K562 (cell line): Measurements from ENCODE around the gene CCDC137. TPM values are rescaled to one million over a fixed set of nuclear protein-coding genes. Genes with fewer than 3 reads are reported as not detected.

ENCODE experiments used
- CTBP1 ChIP-seq: fragments of 450-650 bp; IDR thresholded peaks from 2 replicates; pipeline ENCODE4 v1.6.1; 2016; ENCODE audit warnings: borderline replicate concordance
- E2F3 ChIP-seq: fragments of 250-450 bp; sonication (Bioruptor Pico); IDR thresholded peaks from 2 replicates; pipeline ENCODE4 v1.4.0; 2020; ENCODE audit warnings: mild to moderate bottlenecking
- ELF1 ChIP-seq: fragments of 200-800 bp; sonication (Bioruptor generic); IDR thresholded peaks from 2 replicates; pipeline ENCODE4 v1.6.1; 2016; ENCODE audit warnings: missing genetic modification characterization, missing compliant biosample characterization
- ELF4 ChIP-seq: fragments of 450-650 bp; formaldehyde crosslinking; IDR thresholded peaks from 2 replicates; pipeline ENCODE4 v1.4.0; 2022; ENCODE audit warnings: missing genetic modification characterization
- GABPB2 ChIP-seq: fragments of 250-450 bp; sonication (Bioruptor Pico); conservative IDR thresholded peaks from 2 replicates; pipeline ENCODE4 v1.5.1; 2021; ENCODE audit warnings: mild to moderate bottlenecking
- GTF2E2 ChIP-seq: fragments of 200-800 bp; sonication (Bioruptor generic); IDR thresholded peaks from 2 replicates; pipeline ENCODE4 v1.6.1; 2016; ENCODE audit warnings: missing genetic modification characterization, missing compliant biosample characterization
- HMBOX1 ChIP-seq: sonication (generic); IDR thresholded peaks from 2 replicates; pipeline ENCODE4 v1.6.1; 2016
- IRF1 ChIP-seq: sonication (generic); formaldehyde crosslinking; IDR thresholded peaks from 2 replicates; pipeline ENCODE4 v1.8.0; 2022; ENCODE audit warnings: missing genetic modification reagents, mild to moderate bottlenecking, borderline replicate concordance
- KDM2B ChIP-seq: fragments of 250-450 bp; sonication (Bioruptor Pico); IDR thresholded peaks from 2 replicates; pipeline ENCODE4 v1.8.0; 2021; ENCODE audit warnings: mild to moderate bottlenecking, moderate library complexity
- MCM3 ChIP-seq: fragments of 450-650 bp; IDR thresholded peaks from 2 replicates; pipeline ENCODE4 v1.6.1; 2016
- POLR2B ChIP-seq: fragments of 450-650 bp; IDR thresholded peaks from 2 replicates; pipeline ENCODE4 v1.6.1; 2018; ENCODE audit warnings: low read depth; ENCODE audit not compliant: partially characterized antibody
- POLR2H ChIP-seq: IDR thresholded peaks from 2 replicates; pipeline ENCODE4 v1.6.1; 2016; ENCODE audit warnings: missing genetic modification characterization, low read depth, mild to moderate bottlenecking, control low read depth, missing compliant biosample characterization, moderate library complexity
- PRPF4 ChIP-seq: fragments of 200-400 bp; formaldehyde crosslinking; IDR thresholded peaks from one replicate; pipeline ENCODE4 v1.6.1; 2017; ENCODE audit warnings: low read length, low read depth, mild to moderate bottlenecking; ENCODE audit not compliant: insufficient read depth, poor library complexity, severe bottlenecking
- RBM14 ChIP-seq: fragments of 200-400 bp; formaldehyde crosslinking; IDR thresholded peaks from 2 replicates; pipeline ENCODE4 v1.6.1; 2018; ENCODE audit warnings: low read depth, mild to moderate bottlenecking, low read length, moderate library complexity, borderline replicate concordance; ENCODE audit not compliant: insufficient read depth
- SAP30 ChIP-seq: fragments of 200-600 bp; sonication (generic); IDR thresholded peaks from 2 replicates; pipeline ENCODE4 v1.6.1; 2012; ENCODE audit warnings: borderline replicate concordance, low read depth, mild to moderate bottlenecking, moderate library complexity, low read length, control low read depth, inconsistent platforms; ENCODE audit not compliant: insufficient read depth, poor library complexity, severe bottlenecking
- SMAD2 ChIP-seq: fragments of 150-350 bp; IDR thresholded peaks from 2 replicates; pipeline ENCODE4 v1.6.1; 2014; ENCODE audit warnings: low read depth, mild to moderate bottlenecking, low read length
- SNIP1 ChIP-seq: fragments of 450-650 bp; IDR thresholded peaks from 2 replicates; pipeline ENCODE4 v1.7.1; 2017; ENCODE audit warnings: low read depth, mild to moderate bottlenecking
- SRSF7 ChIP-seq: fragments of 200-400 bp; formaldehyde crosslinking; optimal IDR thresholded peaks from 2 replicates; pipeline ENCODE3; 2017; ENCODE audit warnings: mild to moderate bottlenecking, low read depth, low read length
- ZFPM2 ChIP-seq: fragments of 250-450 bp; sonication (Bioruptor Pico); IDR thresholded peaks from 2 replicates; pipeline ENCODE4 v1.5.1; 2022; ENCODE audit warnings: mild to moderate bottlenecking
- ZNF764 ChIP-seq: fragments of 250-450 bp; sonication (Bioruptor Pico); IDR thresholded peaks from 2 replicates; pipeline ENCODE4 v1.4.0; 2020; ENCODE audit warnings: low read depth, mild to moderate bottlenecking, moderate library complexity
- ZNF830 ChIP-seq: fragments of 250-450 bp; sonication (Bioruptor Pico); IDR thresholded peaks from 2 replicates; pipeline ENCODE4 v1.5.0; 2021; ENCODE audit warnings: mild to moderate bottlenecking
- polyA plus RNA-seq, 8 experiments: library from polyadenylated mRNA; depleted of rRNA in 4 of 8; stranded (reverse) in 5 of 8; unstranded in 3 of 8; fragments of >200 nt; fragmentation: Nextera tagmentation in 2 of 8; fragmentation: Illumina TruSeq in 1 of 8; extraction: Ambion mirVana in 2 of 8; extraction: Trizol in 1 of 8; gene quantifications; 2 replicates each; pipeline versions ENCODE4 v1.2.1 to v1.2.3, GENCODE V29; 2011 to 2014; ENCODE audit warnings: inconsistent platforms in 1 of 8, missing spikeins in 1 of 8
- total RNA-seq, 7 experiments: library from RNA; depleted of rRNA in 6 of 7; stranded (reverse); fragments of >200 nt in 6 of 7; fragmentation: Illumina TruSeq in 2 of 7; extraction: Trizol in 2 of 7; gene quantifications; 2 replicates each; pipeline versions ENCODE4 v1.2.1 to v1.2.3, GENCODE V29; 2011 to 2021; ENCODE audit warnings: low replicate concordance in 1 of 7
- TF ChIP-seq, protein P1 (sequence below), 2 experiments: fragments of 450-650 bp in 1 of 2; sonication (generic) in 1 of 2; formaldehyde crosslinking; conservative IDR thresholded peaks; 2 replicates each; pipeline versions ENCODE4 v1.4.0 to v1.8.1; 2020 to 2022; ENCODE audit warnings: mild to moderate bottlenecking in 1 of 2, missing genetic modification reagents in 1 of 2
- TF ChIP-seq, protein P2 (sequence below), 3 experiments: fragments of 200-800 bp in 1 of 3; fragments of 250-450 bp in 1 of 3; fragments of 450-650 bp in 1 of 3; sonication (Bioruptor Pico) in 1 of 3; sonication (Bioruptor generic) in 1 of 3; formaldehyde crosslinking in 1 of 3; IDR thresholded peaks; 2 replicates each; pipeline versions ENCODE4 v1.6.1 to v1.8.0; 2016 to 2022; ENCODE audit warnings: mild to moderate bottlenecking in 2 of 3, missing genetic modification characterization in 2 of 3, missing compliant biosample characterization in 1 of 3, moderate library complexity in 1 of 3

CCDC137 gene
- total and polyA plus RNA-seq, 9 of the 15 experiments (the other 6 are each of a cell fraction or from before 2014, with no cell fraction given) = 2.3 to 68.1 (median 38.3) TPM

DNA sequence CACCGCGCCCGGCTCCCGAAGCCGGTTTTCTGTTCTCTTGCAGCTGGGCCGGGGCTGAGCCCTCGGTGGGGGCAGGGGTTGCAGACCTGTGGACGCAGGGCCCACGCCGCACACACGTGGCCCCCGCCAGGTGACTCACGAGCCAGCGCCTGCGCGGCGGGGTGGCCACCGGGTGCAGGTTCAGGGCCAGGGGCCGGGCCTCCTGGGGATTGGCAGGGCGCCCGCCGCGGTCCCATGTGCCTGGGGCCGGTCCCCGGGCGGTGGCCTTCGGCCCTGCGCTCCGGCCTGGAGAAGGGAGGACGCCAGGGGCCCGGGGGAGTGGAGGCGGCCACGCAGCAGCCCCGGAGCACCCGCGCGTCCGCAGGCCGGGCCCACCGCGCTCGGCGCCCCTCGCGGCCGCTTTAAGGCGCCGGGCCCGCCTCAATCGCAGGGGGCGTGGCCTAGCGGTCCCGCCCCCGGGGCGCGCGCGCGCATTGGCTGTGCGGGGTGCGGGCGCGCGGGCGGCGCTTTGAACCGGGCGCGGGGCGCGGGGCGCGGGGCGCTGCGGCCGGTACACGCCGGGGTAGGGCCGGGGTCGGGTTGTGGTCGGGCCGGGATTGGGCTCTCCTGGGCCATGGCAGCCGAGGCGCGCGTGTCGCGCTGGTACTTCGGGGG is 45.4 kb downstream of the CCDC137 start, which contains the start of gene SLC25A10 (continued):
- no peak for TF ChIP-seq GTF2E2 (tag)
- TF ChIP-seq CTBP1 = peak; percentile 71
- peak; percentile 64 for TF ChIP-seq SNIP1
- TF ChIP-seq POLR2H (tag) = no peak
- TF ChIP-seq E2F3 (CRISPR knock-in tag) = peak; percentile 25; the same call in 1 of the 2 replicates
- no peak for TF ChIP-seq ZNF764 (CRISPR knock-in tag)
- TF ChIP-seq ELF1 (tag) = no peak
- no peak for TF ChIP-seq GABPB2
- TF ChIP-seq, protein P1, sequence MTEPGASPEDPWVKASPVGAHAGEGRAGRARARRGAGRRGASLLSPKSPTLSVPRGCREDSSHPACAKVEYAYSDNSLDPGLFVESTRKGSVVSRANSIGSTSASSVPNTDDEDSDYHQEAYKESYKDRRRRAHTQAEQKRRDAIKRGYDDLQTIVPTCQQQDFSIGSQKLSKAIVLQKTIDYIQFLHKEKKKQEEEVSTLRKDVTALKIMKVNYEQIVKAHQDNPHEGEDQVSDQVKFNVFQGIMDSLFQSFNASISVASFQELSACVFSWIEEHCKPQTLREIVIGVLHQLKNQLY (CRISPR knock-in tag; conservative IDR thresholded peaks at IDR 0.05) = peak; percentile 77 to 91; a peak in 2 of 4 replicates
- TF ChIP-seq SMAD2 = no peak
- no peak; the same call in 1 of the 2 replicates for TF ChIP-seq IRF1 (CRISPR knock-in tag)
- TF ChIP-seq ELF4 = no peak
- TF ChIP-seq, protein P2, sequence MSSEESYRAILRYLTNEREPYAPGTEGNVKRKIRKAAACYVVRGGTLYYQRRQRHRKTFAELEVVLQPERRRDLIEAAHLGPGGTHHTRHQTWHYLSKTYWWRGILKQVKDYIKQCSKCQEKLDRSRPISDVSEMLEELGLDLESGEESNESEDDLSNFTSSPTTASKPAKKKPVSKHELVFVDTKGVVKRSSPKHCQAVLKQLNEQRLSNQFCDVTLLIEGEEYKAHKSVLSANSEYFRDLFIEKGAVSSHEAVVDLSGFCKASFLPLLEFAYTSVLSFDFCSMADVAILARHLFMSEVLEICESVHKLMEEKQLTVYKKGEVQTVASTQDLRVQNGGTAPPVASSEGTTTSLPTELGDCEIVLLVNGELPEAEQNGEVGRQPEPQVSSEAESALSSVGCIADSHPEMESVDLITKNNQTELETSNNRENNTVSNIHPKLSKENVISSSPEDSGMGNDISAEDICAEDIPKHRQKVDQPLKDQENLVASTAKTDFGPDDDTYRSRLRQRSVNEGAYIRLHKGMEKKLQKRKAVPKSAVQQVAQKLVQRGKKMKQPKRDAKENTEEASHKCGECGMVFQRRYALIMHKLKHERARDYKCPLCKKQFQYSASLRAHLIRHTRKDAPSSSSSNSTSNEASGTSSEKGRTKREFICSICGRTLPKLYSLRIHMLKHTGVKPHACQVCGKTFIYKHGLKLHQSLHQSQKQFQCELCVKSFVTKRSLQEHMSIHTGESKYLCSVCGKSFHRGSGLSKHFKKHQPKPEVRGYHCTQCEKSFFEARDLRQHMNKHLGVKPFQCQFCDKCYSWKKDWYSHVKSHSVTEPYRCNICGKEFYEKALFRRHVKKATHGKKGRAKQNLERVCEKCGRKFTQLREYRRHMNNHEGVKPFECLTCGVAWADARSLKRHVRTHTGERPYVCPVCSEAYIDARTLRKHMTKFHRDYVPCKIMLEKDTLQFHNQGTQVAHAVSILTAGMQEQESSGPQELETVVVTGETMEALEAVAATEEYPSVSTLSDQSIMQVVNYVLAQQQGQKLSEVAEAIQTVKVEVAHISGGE (CRISPR knock-in tag; IDR thresholded peaks at IDR 0.05) = no peak; a peak in 1 of 6 replicates
- no peak for TF ChIP-seq KDM2B
- TF ChIP-seq ZFPM2 (CRISPR knock-in tag) = no peak
- TF ChIP-seq SAP30 = peak; percentile 47
- no peak for TF ChIP-seq PRPF4
- no peak for TF ChIP-seq POLR2B
- no peak for TF ChIP-seq HMBOX1
- no peak for TF ChIP-seq SRSF7
- no peak for TF ChIP-seq MCM3
- no peak for TF ChIP-seq ZNF830 (CRISPR knock-in tag)
- no peak for TF ChIP-seq RBM14
